ENCODE results near the gene USP10.
"Not testable (repeated sequence)": the region's sequence is repeated elsewhere in the genome, so short reads cannot be mapped to it uniquely, and the experiment has no call there.

Gene USP10

DNA sequence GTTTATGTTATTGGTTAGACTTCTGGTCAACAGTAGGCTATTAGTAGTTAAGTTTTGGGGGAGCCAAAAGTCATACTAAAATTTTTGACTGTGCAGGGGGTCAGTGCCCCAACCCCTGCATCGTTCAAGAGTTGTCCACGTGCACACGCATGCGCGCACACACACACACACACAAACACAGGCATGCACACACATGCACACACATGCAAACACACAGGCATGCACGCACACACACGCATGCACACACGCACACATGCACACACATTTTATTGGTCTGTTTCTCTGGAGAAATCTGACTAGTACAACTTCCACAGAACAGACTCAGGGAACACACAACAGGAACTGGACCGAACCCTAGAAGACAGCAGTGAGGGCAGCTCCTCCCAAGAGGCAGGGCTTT lies 24.4 kb upstream of the USP10 start:
- DNase-seq: no peak

DNA sequence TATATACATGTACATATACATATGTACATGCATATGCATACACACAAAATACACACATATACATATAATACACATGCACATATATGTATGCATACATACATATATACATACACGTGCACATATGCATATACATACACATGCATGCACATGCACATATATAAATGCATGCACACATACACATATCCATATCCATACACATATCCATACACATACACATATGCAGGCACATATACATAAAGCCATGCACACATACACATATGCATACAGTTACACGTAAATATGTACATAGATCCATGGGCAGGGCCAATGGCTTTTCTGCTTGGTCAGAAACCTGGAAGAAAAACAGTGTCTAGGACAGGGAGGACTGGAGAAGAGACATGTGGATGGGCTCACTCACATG lies 23.9 kb upstream of the USP10 start:
- DNase-seq: no peak

DNA sequence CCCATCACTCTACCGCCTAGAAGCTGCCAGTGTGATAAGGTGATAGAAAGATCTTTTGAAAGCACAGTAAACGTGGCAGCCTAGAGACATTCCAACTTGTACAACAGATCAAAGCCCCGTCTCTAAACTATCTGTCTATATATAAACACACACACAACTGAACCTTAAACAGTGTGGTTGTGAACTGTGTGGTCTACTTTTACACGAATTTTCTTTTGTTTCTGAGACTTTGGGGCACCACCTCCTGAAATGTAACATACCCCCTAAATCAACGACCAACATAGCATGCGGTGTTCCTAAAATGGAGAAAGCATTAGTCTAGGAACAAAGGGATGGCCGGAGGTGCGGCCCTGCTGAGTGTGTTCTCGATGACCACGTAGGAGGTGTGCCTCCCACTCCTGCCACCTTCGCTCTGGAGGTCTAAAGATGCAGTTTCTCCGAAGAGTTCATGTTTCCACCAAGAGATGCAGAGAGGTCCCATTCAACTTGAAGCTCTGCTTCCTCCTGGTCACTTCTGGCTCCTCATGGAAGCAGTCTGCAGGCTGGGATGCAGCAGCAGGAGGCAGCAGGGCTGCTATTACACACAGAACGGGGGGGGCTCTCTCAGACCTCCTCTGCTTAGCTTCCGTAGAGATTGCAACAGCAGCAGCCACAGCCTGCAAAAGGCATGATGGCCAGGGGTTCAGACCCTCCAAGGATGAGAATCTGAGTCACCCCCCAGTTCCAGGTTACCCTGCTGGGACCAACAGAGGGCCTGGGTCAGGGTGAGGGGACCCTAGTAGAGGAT lies 22.6 kb upstream of the USP10 start:
- DNase-seq: no peak

DNA sequence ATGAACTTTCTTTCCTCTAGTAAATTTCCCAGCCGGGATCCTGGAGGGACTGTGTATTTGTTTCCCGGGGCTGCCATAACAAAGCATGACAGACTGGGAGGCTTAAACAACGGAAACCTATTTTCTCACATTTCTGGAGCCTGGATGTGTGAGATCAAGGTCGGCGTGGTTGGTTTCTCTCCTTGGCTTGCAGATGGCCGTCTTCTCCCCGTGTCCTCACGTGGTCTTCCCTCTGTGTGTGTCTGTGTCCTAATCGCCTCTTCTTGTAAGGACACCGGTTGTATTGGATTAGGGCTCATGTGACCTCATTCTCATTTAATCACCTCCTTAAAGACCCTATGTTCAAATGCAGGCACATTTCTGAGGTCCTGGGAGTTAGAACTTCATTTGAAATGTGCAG lies 22.0 kb upstream of the USP10 start:
- DNase-seq: no peak

DNA sequence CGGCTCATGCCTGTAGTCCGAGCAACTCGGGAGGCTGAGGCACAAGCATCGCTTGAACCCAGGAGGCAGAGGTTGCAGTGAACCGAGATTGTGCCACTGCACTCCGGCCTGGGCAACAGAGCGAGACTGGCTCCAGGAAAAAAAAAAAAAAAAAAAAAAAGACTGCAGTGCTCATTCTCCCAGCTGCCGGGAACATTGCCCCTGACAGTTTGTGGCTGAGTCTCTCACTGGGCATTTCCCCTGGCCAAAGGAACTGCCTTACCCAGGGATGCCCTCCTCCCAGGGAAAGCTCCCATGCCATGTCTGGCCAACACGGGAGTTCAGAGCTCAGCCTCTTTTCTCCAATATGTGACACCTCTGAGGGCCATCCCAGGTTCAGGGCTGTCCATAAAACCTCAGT lies 21.3 kb upstream of the USP10 start:
- no peak for DNase-seq

DNA sequence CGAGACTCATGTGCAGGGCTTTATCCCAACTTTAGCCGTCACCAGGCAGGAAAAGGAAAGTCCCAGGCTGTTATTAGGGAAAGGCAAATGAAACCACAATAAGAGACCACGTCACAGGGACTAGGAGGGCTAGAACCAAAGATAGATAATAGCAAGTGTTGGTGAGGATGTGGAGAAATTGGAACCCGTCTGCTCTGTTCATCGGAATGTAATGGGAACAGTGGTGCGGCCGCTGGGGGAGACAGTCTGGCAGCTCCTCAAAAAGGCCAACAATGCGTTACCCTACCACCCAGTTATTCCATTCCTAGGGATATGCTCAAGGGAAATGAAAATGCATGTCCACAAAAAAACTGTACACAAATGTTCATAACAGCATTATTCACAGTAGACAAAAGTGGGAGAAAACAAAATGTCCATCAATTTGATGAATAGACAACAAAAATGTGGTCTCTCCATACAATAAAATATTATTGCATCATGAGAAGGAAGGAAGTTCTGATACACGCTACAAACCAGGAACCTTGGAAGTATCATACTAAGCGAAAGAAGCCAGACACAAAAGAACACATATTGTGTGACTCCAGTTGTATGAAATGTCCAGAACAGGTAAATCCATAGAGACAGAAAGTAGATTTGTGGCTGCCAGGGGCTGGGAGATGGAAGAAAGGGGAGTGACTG lies 19.5 kb upstream of the USP10 start:
- no peak for DNase-seq

DNA sequence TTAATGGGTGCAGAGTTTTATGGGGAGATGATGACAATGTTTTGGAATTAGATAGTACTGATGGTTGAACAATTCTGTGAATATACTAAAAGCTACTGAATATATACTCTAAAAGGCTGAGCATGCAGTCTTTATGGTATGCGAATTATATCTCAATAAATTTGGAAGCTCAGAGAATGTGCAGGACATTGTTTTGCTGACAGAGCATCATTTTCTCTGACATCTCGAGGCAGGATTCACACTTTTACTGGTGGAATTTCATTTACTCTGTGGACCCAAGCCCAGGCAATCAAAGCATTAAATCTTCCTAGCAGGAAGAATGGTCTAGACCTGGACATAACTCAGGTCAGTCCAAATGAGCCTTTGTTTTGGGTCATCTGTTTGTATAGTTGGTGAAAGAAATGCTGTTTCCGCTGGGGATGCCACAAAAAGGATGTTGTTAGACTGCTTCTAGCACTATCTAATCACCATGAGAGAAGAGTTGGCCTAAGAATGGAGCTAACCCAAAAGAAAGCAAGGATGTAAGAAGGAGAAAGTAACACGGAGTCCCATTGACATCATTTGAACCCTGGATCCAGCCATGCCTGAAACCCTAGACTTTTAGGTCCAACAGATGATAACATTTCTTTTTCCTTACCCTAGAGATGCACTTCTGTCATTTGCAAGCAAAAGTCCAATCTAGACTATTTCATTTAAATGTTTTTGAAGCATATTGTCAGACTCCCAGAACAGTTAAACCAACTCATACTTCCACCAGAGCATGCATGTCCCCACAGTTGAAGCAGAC lies 18.8 kb upstream of the USP10 start:
- DNase-seq: no peak

DNA sequence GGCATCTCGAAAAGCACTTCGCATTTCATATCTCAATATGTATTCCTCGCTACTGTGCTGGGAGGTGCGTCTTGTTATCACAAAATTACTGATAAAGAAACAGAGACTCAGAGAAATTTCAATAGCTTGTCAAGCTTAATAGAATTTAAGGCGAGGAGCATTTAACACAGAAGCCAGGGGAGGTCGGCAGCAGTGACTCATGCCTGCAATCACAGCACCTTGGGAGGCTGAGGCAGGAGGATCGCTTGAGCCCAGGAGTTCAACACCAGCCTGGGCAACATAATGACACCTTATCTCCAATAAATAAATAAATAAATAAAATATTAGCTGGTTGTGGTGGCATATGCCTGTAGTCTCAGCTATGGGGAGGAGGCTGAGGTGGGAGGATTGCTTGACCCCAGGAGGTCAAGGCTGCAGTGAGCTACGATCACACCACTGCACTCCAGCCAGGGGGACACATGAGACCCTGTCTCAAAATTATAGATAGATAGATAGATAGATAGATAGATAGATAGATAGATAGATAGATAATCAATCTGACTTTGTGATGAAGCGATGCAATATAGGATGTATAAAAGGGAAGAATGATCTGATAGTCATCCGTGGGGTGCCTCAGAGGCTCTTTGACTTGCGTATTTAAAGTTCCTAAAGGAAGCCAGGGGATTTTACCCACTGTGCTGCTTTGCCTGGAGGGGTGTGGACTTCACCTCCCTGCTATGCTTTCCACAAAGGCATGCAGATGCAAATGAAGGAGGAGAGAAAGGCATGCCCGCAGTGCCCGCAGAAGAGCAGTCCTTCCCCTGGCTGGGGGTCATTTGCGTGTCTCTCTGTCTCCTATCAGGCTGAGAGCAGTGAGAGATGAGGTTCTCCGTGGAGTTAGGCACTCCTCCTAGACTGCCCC lies 15.9 kb upstream of the USP10 start:
- no peak for DNase-seq

DNA sequence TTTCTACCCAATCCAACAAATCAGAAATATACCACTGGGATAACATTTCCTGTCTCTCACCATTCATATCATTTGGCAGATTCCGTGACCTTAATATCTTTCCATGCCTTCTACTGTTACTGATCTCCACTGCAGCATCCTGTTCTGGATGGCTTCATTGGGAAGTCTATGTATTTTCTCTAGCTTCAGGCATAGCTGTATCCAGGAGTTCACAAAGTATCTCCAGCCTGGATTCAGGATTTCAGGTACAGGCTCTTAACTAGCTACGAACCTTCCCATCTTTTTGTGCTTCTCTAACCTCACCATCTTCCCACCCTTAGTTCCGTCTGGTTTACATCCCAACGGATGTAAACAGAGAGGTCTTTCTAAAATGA lies 15.2 kb upstream of the USP10 start:
- DNase-seq: no peak

DNA sequence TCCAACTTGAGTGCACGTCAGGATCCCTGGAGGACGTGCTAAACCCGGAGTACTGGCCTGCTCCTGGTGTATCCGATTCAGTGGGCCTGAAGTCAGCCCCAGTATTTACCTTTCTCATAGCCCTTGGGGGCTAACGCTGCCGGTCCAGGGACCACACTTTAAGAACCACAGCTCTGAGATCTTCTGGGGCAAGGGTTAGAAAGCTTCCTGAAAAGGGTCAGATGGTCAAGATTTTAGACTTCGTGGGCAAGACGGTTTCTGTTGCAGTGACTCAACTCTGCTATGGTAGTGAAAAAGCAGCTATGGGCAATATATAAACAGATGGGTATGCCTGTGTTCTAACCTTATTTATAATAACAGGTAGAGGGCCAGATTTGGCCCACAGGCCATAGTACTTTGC lies 14.6 kb upstream of the USP10 start:
- no peak for DNase-seq

DNA sequence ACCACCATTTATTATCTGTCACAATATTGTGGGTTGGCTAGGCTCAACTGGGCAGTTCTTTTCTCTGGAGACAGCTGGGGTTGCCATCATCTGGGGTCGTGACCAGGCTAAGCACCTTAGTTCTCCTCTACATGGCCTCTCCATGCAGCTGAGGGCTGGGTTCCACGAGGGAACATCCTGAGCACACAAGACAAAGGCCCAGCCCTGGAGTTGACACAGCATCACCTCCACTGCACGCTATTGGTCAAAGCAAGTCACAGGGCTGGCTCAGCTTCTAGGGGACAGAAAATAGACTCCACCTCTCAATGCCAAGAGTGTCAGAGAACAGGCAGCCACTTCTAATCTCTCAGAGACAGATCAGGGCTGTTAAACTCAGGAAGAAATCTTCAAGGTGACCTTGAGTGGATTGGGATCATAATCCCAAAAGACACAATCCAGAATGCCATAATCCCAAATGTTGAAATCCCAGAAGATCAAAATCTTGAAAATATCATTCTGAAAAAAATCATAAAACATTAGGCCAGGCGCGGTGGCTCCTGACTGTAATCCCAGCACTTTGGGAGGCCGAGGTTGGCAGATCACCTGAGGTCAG lies 13.0 kb upstream of the USP10 start:
- DNase-seq: no peak

DNA sequence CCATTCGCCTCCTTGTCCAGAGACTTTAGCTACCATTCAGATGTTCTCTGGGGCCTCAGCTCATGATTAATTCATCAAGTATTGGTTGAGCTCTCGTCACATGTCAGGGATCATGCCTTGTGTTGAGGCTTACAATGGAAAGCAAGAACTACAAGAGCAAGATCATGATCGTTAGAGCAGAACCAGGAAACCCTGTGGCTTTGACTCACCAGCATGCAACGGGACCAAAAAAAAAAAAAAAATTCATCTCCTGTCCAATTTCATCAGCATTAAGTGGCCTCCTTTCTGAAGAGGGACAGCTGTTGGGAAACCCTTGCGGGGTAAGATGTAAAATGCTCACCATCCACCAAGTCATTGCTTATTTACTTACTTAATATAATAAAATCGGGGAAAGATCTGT lies 12.1 kb upstream of the USP10 start:
- peak; percentile 89 for DNase-seq

DNA sequence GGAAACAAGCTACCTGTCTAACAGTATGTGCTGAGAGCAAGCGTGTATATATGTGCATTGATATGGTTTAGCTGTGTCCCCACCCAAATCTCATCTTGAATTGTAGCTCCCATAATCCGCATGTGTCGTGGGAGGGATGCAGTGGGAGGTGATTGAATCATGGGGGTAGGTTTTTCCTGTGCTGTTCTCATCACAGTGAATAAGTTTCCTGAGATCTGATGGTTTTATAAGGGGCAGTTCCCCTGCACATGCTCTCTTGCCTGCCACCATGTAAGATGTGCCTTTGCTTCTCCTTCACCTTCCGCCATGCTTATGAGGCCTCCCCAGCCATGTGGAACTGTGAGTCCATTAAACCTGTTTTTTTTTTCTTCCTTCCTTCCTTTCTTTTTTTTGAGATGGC lies 11.6 kb upstream of the USP10 start:
- DNase-seq: not testable (repeated sequence)

DNA sequence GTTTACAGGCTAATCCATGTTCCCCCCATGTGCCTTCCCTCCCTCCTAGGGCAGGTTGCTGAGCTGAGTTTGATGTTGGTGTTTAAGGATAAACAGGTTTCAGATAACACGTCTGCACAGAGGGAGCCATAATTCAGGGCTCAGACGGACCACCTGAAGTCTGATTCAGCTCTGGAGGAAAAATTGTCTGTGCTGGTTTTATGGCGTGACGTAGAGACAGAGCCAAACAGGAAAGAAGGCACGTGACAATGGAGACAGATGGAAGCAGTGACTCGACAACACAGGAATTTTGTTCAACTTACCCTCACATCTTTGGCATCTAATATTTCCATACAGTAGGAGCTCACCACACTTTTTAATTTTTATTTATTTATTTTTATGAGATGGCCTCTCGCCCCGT lies 10.7 kb upstream of the USP10 start:
- no peak for DNase-seq

DNA sequence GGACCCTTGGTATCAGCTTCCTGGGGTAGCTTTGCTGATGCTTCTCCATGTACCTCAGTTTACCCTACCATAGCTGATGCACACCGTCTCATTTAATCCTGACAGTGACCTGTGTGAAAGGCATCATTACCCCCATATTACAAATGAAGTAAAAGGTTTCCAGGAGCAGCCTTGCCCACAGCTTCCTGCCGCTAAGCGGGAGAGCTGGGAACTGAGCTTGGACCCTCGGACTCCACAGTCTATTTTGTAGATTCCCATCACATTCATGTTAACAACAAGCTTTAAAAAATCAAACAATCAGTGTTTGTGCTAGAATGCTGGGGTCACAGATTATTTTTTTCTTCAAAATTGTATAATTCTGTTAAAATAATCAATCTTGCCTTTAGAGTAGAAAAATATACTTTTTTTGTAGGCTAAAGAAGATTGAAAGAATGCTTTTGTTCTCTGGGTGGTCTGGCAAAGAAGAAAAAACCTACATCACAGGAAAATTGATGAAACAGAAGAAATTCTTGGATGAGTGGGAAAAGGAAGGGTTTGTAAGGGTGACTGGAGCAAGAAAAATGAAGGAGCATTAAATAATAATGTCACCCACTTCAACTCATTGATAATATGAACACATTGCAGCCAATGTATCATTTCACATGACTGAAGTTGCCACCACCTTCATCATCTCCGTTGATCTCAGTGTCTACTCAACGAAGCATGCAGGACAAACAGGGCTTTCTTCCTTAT lies 9.5 kb upstream of the USP10 start:
- no peak for DNase-seq

DNA sequence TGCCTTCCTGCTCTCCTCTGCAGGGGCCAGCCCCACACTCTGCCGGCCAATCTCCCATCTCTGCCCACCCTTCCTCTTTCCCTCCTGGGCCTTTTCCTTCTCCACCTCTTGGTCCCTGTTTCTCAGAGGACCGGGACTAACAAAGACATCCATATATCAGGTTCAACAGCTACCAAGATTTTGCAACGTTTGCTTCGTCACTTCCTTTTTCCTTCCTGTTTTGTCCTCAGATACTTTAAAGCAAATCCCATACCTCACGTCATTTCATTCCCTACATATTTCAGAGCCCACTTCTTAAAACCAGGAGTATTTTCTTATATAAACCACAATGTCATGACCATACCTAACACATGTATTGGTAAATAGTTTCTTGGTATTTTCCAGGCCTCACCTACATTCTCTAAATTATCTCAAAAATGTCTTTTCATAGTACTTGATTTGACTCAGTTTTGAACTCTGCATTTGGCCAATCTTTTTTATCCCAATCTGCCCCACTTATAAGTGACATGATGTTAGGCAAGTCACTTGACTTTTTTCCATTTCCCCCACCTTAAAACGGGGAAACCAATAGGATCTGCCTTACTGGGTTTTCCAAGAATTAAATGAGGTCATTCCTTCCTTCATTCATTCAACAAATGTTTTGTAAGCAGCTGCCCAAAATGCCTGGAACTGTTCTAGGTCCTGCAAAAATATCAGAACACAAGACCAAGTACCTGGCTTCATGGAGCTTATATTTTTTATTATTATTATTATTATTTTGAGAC lies 7.2 kb upstream of the USP10 start:
- DNase-seq: peak; percentile 56

DNA sequence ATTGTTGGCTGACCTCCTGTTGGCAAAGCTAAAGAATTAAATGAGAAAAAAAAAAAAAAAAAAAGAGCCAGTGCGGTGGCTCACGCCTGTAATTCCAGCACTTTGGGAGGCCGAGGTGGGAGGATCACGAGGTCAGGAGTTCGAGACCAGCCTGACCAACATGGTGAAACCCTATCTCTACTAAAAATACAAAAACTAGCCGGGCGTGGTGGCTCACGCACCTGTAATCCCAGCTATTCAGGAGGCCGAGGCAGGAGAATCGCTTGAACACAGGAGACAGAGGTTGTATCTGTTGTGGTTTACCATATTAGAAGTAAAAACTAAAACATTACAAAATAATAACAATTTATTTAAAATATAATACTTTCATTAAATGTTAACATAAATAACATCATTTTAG lies 5.9 kb upstream of the USP10 start:
- DNase-seq: not testable (repeated sequence)

DNA sequence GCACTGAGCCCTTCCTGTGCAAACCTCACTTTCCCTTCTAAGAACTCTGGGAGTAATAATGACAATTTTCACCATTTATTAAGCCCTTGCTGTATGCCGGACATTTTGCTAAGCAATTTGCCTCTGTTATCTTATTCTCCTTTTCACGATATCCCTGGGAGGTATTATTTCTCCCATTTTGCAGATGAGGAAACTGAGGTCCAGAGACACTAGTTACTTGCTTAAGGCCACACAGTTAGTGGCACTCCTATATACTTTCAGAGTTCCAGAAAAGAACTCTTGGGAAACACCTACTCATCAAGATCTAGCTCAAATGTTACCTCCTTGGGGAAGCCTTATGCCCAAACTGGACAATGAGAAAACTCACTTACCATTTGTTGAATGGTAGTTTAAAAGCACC lies 4.8 kb upstream of the USP10 start:
- no peak for DNase-seq

DNA sequence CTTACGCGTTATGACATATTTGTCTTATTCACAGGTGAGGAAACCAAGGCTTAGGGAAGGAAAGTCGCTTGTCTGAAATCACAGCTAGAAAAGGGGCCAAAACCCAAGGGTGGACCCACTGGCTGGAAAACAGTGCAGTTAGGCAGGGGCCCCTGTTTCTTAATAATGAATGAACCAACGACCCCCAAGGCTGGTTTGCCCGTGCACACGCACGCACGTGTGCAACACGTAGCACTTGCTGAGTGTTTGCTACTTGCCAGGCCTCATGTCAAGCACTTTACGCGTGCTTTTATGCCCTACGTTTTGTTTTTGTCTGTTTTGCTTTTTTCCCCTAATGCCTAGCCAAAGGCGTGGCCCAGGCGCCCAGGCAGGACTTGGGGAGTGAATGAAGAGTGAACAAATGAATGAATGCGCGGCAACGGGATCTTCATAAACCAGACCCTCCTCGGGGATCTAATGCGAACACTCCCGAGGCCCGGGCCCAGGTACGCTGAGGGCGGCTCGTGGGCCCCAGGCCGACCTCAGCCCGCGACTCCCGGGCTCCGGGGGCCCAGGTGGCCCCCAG lies 571 bp upstream of the USP10 start:
- DNase-seq: no peak

DNA sequence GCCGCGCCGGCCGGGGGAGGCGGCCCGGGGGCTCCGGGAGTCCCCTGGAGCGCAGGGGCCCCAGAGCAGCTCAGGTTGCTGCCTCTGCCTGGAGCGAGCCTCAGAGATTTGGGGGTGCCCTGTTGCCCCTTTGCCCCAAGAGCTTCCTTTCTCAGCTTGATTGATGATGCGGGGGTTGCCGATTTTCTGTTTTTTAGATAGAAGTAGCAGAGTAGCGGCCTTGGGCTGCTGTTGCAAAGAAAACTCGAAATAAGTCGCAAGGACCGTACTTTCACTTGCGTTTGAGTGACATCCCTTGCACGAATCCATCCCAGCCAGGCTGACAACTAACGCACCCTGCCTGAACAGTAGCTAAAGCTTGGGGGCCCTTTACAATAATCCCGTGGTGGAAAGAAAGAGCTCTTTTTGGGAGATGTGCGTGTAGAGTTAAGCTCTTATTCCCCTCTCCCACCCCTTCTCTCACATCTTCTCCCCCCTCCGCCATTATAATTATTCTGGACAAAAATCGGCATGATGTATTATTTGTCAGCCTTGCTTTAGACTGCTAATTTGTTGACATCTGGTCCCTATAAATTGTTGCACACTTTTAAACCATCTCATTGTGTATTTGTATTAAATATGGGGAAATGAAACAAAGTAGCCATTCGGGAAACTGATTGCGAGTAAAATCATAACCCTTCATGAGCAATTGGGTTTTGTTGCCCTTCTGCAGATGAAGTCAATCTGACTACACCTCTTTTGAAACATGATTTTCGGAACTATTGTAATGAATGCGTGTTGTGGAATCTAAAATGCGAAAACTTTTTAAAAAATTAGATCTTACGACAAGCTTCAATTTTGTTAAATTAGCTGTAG lies 873 bp downstream of the USP10 start:
- DNase-seq: peak; percentile 72
